ENCODE results near the gene ARNT2.

Gene ARNT2

GRCh38 chr15:80615361-80615736, 211.2 kb downstream of the ARNT2 start:
- no peak overlapping the region for H3K4me3 ChIP-seq (ENCODE audit: low read depth, low read length)
- in situ Hi-C loops (cut with HindIII; ENCODE audit: low pct_ligation_motif_present, low sequenced_read_pairs), result no loop called here
- H3K27ac ChIP-seq, result no peak overlapping the region
- no peak for DNase-seq
- no peaks in the 10 kb centered on the region for H3K36me3 ChIP-seq (replicated peaks)
- TF ChIP-seq CTCF (IDR thresholded peaks at IDR 0.05; ENCODE audit: low read depth, low read length, missing control alignments), result no peak
- H3K27me3 ChIP-seq (replicated peaks), result no peaks in the 10 kb centered on the region

GRCh38 chr15:80615783-80616391, 211.7 kb downstream of the ARNT2 start:
- Histone ChIP-seq H3K27ac (no peak overlapping the region), H3K36me3 (replicated peaks) (no peaks in the 10 kb centered on the region), H3K27me3 (replicated peaks) (no peaks in the 10 kb centered on the region), H3K4me3 (ENCODE audit: low read depth, low read length) (no peak overlapping the region)
- no peak for DNase-seq
- in situ Hi-C loops (cut with HindIII; ENCODE audit: low pct_ligation_motif_present, low sequenced_read_pairs), result no loop called here
- TF ChIP-seq CTCF (IDR thresholded peaks at IDR 0.05; ENCODE audit: low read depth, low read length, missing control alignments), result no peak

GRCh38 chr15:80618685-80619400, 214.7 kb downstream of the ARNT2 start:
- no peak for DNase-seq
- no peak overlapping the region for H3K4me3 ChIP-seq (ENCODE audit: low read depth, low read length)
- no peaks in the 10 kb centered on the region for H3K27me3 ChIP-seq (replicated peaks)
- H3K36me3 ChIP-seq (replicated peaks), result no peaks in the 10 kb centered on the region
- in situ Hi-C loops (cut with HindIII; ENCODE audit: low pct_ligation_motif_present, low sequenced_read_pairs), result no loop called here
- TF ChIP-seq CTCF (IDR thresholded peaks at IDR 0.05; ENCODE audit: low read depth, low read length, missing control alignments), result no peak
- H3K27ac ChIP-seq, result no peak overlapping the region

GRCh38 chr15:80619680-80620079, 215.5 kb downstream of the ARNT2 start:
- Histone ChIP-seq H3K4me3 (ENCODE audit: low read depth, low read length) (no peak overlapping the region), H3K27ac (no peak overlapping the region)

GRCh38 chr15:80620141-80620540, 216.0 kb downstream of the ARNT2 start:
- Histone ChIP-seq H3K4me3 (ENCODE audit: low read depth, low read length) (no peak overlapping the region), H3K36me3 (replicated peaks) (no peaks in the 10 kb centered on the region), H3K27ac (no peak overlapping the region), H3K27me3 (replicated peaks) (no peaks in the 10 kb centered on the region)
- in situ Hi-C loops (cut with HindIII; ENCODE audit: low pct_ligation_motif_present, low sequenced_read_pairs), result no loop called here
- TF ChIP-seq CTCF (IDR thresholded peaks at IDR 0.05; ENCODE audit: low read depth, low read length, missing control alignments), result no peak
- DNase-seq, result no peak

More at GRCh38 chr15:80619680-80620079, 215.5 kb downstream of the ARNT2 start:
- no peak for DNase-seq
- Histone ChIP-seq H3K36me3 (replicated peaks) (no peaks in the 10 kb centered on the region), H3K27me3 (replicated peaks) (no peaks in the 10 kb centered on the region)
- TF ChIP-seq CTCF (IDR thresholded peaks at IDR 0.05; ENCODE audit: low read depth, low read length, missing control alignments), result peak; percentile 39
- in situ Hi-C loops (cut with HindIII; ENCODE audit: low pct_ligation_motif_present, low sequenced_read_pairs), result no loop called here
